Activated CD8-positive, alpha-beta memory T cell treated with anti-CD3 and anti-CD28 coated beads, Interleukin-2, amount 10 ng/mL, durations not matched to agents 7 days and 5 days (primary cell): Measurements from ENCODE around the gene NAGPA. TPM values are rescaled to one million over a fixed set of nuclear protein-coding genes. Genes with fewer than 3 reads are reported as not detected.

Source experiments
- ATAC-seq: fragments of 150-1000 bp; cut with Tn5 transposase; one replicate; pipeline ENCODE4 v1.10.0; 2021; ENCODE audit warnings: moderate library complexity
- CTCF ChIA-PET: fragments of 350-600 bp; sonication (Branson Sonifier 250); formaldehyde crosslinking; loops from one replicate; lab custom pipeline; 2021; ENCODE audit warnings: antibody characterized with exemption; lab: Charles Lee
- DNase-seq: peaks from one replicate; pipeline ENCODE4 v3.0.0-alpha.2; 2020
- H3K27ac Mint-ChIP-seq: one replicate; pipeline ENCODE4 v1.8.0; 2021; ENCODE audit warnings: mild to moderate bottlenecking, mixed read lengths
- H3K27me3 Mint-ChIP-seq: one replicate; pipeline ENCODE4 v1.8.0; 2021; ENCODE audit warnings: mixed read lengths
- H3K36me3 Mint-ChIP-seq: one replicate; pipeline ENCODE4 v1.8.0; 2021; ENCODE audit warnings: mild to moderate bottlenecking, mixed read lengths
- H3K4me1 Mint-ChIP-seq: one replicate; pipeline ENCODE4 v1.8.0; 2021; ENCODE audit warnings: mixed read lengths
- H3K4me3 Mint-ChIP-seq: one replicate; pipeline ENCODE4 v1.8.0; 2021; ENCODE audit warnings: mild to moderate bottlenecking, moderate library complexity, mixed read lengths
- H3K9me3 Mint-ChIP-seq: one replicate; pipeline ENCODE4 v1.8.0; 2022; ENCODE audit warnings: low read depth, mixed read lengths
- total RNA-seq, 2 experiments: library from RNA; stranded (reverse); gene quantifications; one replicate each; pipeline ENCODE4 v1.2.3, GENCODE V29; 2021

NAGPA gene
- total RNA-seq, 2 experiments from 2014 or later = 9.7 to 12.1 TPM

DNA sequence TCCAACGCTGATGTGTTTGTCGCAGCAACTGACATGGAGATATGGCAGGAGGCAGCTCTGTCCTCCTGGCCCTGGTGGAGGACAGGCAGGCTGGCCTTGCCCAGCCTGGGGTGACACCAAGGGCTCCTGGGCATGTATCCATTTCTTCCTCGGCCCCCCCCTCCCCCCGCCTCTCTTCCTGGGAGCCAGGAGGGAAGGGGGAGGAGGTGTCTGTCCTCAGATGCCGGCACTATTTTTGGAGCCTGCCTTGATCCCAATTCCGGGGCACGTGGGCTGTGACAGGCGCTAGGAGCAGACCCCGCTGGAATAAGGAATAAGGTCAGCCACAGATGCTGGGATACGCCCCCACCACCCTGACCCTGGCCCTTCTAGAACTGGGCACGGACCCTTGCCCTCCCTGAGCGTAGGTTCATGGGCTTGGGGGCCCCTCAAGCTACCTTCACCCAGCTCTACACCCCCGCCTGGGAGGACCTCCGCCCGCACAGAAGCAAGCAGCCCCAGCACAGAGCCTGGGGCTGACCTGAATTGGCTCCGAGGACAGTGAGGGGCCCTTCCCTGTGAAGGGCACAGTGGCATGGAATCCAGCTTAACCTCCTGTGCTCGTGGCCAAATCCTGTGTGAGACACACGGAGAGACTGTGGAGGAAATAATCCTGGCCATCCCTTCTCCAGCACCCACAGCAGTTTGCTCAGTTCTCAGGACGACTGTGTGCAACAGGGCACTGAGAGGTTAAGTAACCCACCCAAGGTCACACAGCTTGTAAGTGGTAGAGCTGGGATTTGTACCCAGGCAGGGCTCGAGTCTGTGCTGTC is 51.5 kb downstream of the NAGPA start:
- no peak overlapping the region for H3K27ac Mint-ChIP-seq
- H3K36me3 Mint-ChIP-seq = peaks cover 2% of the 10 kb centered on the region
- H3K9me3 Mint-ChIP-seq = no peaks in the 10 kb centered on the region
- ATAC-seq = no peak
- H3K27me3 Mint-ChIP-seq = peaks cover 23% of the 10 kb centered on the region
- H3K4me3 Mint-ChIP-seq = no peak overlapping the region
- no peak for DNase-seq
- CTCF ChIA-PET = no interaction called here
- H3K4me1 Mint-ChIP-seq = no peaks in the 10 kb centered on the region

DNA sequence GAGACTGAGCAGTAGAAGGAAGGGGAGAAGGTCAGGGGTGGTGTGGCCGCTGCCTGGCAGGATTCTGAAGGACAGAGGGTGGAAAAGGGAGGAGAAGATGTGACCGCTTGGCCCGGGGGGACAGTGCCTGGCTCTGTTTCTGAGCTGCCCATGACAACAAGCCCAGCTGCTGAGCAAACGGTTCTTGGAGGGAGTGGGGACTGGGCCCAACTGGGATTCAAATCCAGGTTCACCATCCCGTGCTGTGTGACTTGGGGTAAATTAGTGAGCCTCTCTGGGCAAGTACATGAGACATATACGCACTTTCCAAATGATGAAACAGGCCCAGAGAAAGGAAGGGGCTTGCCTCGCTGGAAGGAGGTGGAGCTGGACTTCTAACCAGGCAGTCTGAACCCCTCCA is 52.3 kb downstream of the NAGPA start:
- Mint-ChIP-seq H3K4me1 (no peaks in the 10 kb centered on the region), H3K36me3 (no peaks in the 10 kb centered on the region), H3K4me3 (no peak overlapping the region), H3K27ac (no peak overlapping the region), H3K9me3 (no peaks in the 10 kb centered on the region), H3K27me3 (peaks cover 17% of the 10 kb centered on the region)
- CTCF ChIA-PET = no interaction called here
- ATAC-seq = no peak
- DNase-seq = no peak

DNA sequence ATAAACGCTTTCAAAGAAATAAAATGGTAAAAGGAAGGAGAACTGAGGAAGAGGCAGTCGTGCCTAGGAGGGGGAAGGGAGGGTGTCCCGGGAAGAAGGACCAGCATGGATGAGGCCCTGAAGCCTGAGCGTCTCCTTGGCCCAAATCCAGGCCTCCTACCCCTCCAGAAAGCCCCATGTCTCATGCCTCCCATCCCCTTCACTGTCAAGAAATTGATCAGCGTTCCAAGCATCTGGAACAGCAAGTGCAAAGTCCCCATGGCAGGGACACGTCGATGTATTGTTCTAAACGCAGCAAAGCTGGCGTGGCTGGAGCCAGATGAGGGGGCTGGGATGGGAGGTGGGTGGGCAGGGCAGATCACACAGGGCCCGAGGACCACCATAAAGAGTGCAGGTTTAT is 53.0 kb downstream of the NAGPA start:
- H3K27ac Mint-ChIP-seq = no peak overlapping the region
- DNase-seq (no peak), ATAC-seq (no peak)
- peaks cover 10% of the 10 kb centered on the region for H3K27me3 Mint-ChIP-seq
- no peaks in the 10 kb centered on the region for H3K4me1 Mint-ChIP-seq
- no peak overlapping the region for H3K4me3 Mint-ChIP-seq
- no peaks in the 10 kb centered on the region for H3K9me3 Mint-ChIP-seq
- H3K36me3 Mint-ChIP-seq = no peaks in the 10 kb centered on the region
- CTCF ChIA-PET = no interaction called here

DNA sequence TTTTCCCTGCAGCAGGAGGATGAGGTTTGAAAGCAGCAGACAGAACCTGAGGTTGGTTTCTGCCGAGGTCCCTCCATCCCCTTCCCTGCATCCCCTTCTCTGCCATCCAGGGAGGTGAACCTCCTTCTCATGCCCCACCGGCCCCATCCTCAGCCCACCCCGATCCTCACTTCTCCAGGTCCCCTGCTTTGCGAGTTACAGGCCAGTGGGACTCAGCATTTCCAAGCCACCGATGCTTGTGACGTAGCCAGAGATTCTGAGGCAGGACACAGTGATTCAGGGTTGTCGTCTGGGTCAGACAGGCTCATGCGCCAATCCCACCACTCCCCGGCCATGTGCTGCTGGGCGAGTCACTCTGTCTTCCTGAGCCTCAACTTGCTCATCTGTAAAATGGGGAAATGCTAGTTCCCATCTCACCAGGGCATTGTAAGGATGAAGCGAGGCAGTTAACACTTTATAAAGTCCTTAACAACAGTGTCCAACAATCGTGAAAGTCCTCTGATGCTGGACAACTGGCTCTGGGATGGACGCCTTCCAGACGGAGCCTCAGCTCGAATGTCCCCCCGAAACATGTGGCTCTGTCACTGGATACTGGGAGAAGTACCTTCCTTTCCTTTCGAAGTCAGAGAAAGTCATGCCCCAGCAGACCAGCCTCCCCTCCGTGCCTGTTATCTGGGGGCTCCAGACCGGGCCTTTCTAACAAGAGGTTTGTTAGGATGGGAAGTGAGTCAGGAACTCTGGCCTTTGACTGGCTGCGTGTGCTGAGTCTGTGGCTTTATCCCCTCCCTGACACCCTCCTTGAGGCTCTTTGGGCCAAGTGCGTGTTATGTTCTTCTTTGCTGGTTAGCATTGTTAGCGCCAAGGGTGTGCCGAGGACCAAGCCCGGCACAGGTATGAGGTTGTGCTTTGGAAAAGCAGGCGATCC is 53.7 kb downstream of the NAGPA start:
- Mint-ChIP-seq H3K27ac (no peak overlapping the region), H3K4me1 (no peaks in the 10 kb centered on the region)
- CTCF ChIA-PET = no interaction called here

DNA sequence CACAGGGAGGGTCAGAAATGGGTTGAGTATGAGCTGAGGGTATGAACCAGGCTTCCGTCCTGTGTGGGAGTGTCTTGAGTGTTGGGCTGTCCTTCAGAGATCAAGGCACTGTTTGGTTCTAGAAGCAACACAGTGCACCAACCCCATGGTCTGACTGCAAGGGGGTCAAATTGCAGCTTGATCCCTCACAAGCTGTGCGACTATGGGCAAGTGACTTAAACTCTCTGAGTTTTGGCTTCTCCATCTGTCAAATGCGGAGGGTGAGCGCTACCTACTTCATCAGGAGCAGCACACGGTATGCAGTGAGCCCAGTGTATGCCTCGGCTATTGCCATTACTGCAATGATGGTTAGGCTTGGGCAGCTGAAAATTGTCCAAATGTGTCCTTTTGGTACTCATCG is 54.6 kb downstream of the NAGPA start:
- ATAC-seq (no peak), DNase-seq (no peak)
- no peak overlapping the region for H3K4me3 Mint-ChIP-seq
- CTCF ChIA-PET = no interaction called here
- no peaks in the 10 kb centered on the region for H3K4me1 Mint-ChIP-seq
- no peaks in the 10 kb centered on the region for H3K9me3 Mint-ChIP-seq
- peaks cover 7% of the 10 kb centered on the region for H3K27me3 Mint-ChIP-seq
- H3K36me3 Mint-ChIP-seq = peaks cover 2% of the 10 kb centered on the region
- no peak overlapping the region for H3K27ac Mint-ChIP-seq

More for the DNA sequence above, 53.7 kb downstream of the NAGPA start:
- H3K27me3 Mint-ChIP-seq = peaks cover 10% of the 10 kb centered on the region
- ATAC-seq = no peak
- peaks cover 2% of the 10 kb centered on the region for H3K36me3 Mint-ChIP-seq
- no peak for DNase-seq
- no peaks in the 10 kb centered on the region for H3K9me3 Mint-ChIP-seq
- H3K4me3 Mint-ChIP-seq = no peak overlapping the region

DNA sequence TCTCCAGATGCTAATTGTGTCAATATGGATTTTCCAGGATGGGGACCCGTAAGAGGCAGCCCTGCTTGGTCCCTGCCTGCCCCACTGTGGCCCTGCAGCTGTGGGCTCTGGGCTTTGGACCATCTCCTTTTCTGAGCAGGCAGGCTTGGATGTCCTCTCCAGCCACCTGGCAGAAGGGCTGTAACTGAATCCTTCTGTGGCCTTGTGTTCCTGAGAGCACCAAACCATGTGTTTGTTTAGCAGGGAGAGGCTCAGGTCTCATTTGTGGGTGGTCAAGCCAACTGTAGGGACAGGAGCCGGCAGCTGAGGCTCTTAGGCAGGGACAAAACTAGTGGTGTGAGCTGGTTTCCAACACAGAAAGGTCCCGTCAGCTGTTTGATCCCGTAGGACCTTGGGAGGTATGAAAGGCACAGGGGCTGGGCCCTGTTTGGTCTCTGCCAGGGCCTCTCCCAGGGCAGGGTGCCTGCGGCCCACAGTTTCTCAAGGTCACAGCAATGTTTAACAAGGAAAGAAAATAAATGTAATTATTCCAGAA is 57.1 kb downstream of the NAGPA start:
- Mint-ChIP-seq H3K4me1 (peaks cover 18% of the 10 kb centered on the region), H3K9me3 (peaks cover 8% of the 10 kb centered on the region), H3K27me3 (peaks cover 7% of the 10 kb centered on the region), H3K4me3 (no peak overlapping the region), H3K36me3 (peaks cover 12% of the 10 kb centered on the region), H3K27ac (no peak overlapping the region)
- DNase-seq (no peak), ATAC-seq (no peak)
- CTCF ChIA-PET = no interaction called here

DNA sequence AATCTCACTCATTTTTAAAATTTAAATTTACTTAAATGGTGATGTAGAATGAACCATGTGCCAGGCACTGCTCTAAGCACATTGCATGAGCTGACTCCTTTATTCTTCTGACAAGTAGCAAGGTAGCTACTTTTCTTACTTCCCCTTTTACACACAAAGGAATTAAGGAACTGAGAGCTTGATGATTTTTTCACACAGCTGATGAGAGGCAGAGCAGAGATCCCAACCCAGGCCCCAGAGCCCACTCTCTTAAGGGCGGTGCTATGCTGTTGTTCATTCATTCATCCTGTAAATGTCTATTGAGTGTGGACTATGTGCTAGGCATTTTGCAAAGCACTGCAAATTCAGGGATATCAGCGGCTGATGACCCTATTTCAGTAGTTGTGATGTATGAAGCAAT is 57.7 kb downstream of the NAGPA start:
- CTCF ChIA-PET = interaction anchor here (0.8 kb wide), 1 partner anchor 9 kb away, joined by 3 read pairs; no protein-coding TSS in a partner anchor
- no peak overlapping the region for H3K27ac Mint-ChIP-seq
- DNase-seq = no peak
- H3K36me3 Mint-ChIP-seq = peaks cover 17% of the 10 kb centered on the region
- ATAC-seq = no peak
- H3K9me3 Mint-ChIP-seq = peaks cover 10% of the 10 kb centered on the region
- H3K4me3 Mint-ChIP-seq = no peak overlapping the region
- H3K4me1 Mint-ChIP-seq = peaks cover 18% of the 10 kb centered on the region
- H3K27me3 Mint-ChIP-seq = peaks cover 7% of the 10 kb centered on the region

Other genes with a start within 250 kb of the NAGPA start
- gene SEPTIN12, start 245.6 kb downstream of the NAGPA start, total RNA-seq = not detected
- gene SMIM22, start 238.6 kb downstream of the NAGPA start, total RNA-seq = not detected
- gene ROGDI, start 231.3 kb downstream of the NAGPA start, total RNA-seq = 1 to 10 TPM; 5.3 to 7.9 TPM
- 100 to 1,000 TPM in 1 of 2 experiments, 10 to 100 TPM in 1; 85.2 to 109 TPM for gene GLYR1, start 186.6 kb downstream of the NAGPA start, total RNA-seq
- 10 to 100 TPM; 45.1 to 46.3 TPM for gene UBN1, start 186.5 kb downstream of the NAGPA start, total RNA-seq
- gene PPL, start 96.8 kb downstream of the NAGPA start, total RNA-seq = under 1 TPM in 1 of 2 experiments, not detected in 1; 0.09 TPM
- not detected for gene SEC14L5, start 75.6 kb downstream of the NAGPA start, total RNA-seq
- gene C16orf89, start 32.0 kb upstream of the NAGPA start, total RNA-seq = not detected
- 10 to 100 TPM; 21.1 to 29.0 TPM for gene ALG1, start 37.9 kb upstream of the NAGPA start, total RNA-seq
- gene EEF2KMT, start 63.9 kb upstream of the NAGPA start, total RNA-seq = 10 to 100 TPM; 10.4 to 16.7 TPM